ENCODE measurements around the gene ALLC. TPM values are rescaled to one million over a fixed set of nuclear protein-coding genes. Genes with fewer than 3 reads are reported as not detected.

ALLC gene
- total RNA-seq, 3 donors from 2014 or later = not detected

DNA sequence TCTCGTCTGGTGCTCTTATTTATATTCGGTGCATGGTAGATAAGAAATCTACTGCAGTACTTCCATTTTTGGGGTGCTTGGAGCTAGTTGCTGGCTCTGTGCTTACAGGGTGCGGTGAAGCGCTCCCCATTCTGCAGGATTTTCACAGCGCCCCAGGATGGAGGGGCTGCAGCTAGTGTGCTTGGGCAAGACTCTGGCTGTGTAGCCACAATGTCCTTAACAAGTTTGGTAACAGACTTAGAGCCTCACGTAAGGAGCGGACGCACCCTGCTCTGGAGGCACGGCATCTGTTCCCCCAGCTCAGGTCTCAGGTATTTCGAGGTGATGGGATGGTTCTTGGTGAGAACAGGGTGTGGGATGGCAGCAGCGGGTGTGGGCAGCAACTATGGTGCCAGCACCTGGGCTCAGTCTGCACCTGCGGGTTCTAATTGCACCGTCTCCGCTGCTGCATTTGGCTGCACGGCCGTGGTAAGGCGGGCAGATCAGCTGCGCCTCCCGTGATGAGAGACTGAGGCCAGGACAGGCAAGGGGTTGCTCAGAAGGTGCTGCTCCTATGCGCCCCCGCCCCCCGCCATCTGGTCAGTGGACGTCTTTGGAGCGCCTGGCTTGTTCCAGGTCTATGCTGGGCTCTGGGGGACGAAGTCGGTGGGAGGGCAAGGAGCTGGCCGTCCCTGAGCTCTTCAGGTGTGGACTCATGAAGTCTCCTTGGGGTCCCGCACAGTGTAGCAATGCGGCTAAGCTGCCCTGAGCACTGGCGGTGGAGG, 20.1 kb upstream of the ALLC start:
- intact Hi-C loops (cut with DNase I, micrococcal nuclease) = no loop called here
- no peak for DNase-seq

DNA sequence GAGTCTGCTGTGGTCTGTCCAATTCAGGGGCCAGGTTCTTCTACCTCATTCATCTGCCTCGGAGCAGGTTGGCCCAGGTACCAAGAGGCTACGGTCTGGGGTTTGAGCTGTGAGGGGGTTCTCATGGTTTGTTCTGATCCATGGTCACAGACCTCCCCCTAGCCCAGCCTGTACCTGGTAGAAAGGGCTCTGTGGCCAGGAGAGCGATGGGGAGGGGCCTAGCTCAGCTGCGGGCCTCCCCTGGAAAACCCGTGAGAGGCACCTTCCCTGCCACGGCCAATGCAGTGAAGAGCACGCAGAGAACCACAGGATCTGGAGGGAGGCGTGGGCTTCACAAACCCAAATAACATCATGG, 19.6 kb upstream of the ALLC start:
- Histone ChIP-seq H3K4me3 (no peak overlapping the region), H3K9me3 (no peaks in the 10 kb centered on the region), H3K4me1 (ENCODE audit: low read depth) (no peaks in the 10 kb centered on the region), H3K36me3 (ENCODE audit: low read depth) (no peaks in the 10 kb centered on the region)
- intact Hi-C loops (cut with DNase I, micrococcal nuclease) = no loop called here
- DNase-seq = no peak
- TF ChIP-seq, protein P1, sequence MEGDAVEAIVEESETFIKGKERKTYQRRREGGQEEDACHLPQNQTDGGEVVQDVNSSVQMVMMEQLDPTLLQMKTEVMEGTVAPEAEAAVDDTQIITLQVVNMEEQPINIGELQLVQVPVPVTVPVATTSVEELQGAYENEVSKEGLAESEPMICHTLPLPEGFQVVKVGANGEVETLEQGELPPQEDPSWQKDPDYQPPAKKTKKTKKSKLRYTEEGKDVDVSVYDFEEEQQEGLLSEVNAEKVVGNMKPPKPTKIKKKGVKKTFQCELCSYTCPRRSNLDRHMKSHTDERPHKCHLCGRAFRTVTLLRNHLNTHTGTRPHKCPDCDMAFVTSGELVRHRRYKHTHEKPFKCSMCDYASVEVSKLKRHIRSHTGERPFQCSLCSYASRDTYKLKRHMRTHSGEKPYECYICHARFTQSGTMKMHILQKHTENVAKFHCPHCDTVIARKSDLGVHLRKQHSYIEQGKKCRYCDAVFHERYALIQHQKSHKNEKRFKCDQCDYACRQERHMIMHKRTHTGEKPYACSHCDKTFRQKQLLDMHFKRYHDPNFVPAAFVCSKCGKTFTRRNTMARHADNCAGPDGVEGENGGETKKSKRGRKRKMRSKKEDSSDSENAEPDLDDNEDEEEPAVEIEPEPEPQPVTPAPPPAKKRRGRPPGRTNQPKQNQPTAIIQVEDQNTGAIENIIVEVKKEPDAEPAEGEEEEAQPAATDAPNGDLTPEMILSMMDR (IDR thresholded peaks at IDR 0.05) = no peak
- ATAC-seq = no peak

More for the DNA sequence above, 20.1 kb upstream of the ALLC start:
- Histone ChIP-seq H3K9me3 (no peaks in the 10 kb centered on the region), H3K36me3 (ENCODE audit: low read depth) (no peaks in the 10 kb centered on the region), H3K4me3 (no peak overlapping the region), H3K4me1 (ENCODE audit: low read depth) (no peaks in the 10 kb centered on the region)
- no peak for ATAC-seq
- TF ChIP-seq, protein P1 (IDR thresholded peaks at IDR 0.05) = no peak

DNA sequence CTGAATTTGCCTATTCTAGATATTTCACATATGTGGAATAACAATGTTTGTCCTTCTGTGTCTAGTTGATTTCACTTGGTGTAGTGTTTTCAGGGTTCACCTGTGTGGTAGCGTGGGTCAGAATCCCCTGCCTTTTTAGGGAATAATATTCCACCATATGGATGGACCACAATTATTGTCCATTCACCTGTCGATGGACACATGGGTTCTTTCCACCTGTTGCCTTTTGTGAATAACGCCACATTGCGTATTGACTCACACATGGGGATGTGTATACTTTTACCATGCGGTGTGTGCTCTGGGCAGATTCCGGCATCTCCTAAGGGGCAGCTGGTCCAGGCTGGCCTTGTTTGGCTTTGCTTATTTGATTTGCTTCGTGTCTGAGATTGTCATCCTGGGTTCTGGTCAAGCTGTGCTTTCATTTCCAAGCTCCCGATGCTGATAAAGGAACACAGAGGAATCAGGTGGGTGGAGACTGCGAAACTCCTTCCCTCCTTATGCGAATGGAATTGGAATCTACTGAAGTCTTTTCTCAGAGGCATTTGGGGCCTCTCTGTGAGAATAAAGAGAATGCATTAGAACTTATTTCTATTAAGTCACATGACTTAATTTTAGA, 18.9 kb upstream of the ALLC start:
- no peaks in the 10 kb centered on the region for H3K36me3 ChIP-seq (ENCODE audit: low read depth)
- ATAC-seq (no peak), DNase-seq (no peak)
- intact Hi-C loops (cut with DNase I, micrococcal nuclease) = no loop called here
- no peaks in the 10 kb centered on the region for H3K4me1 ChIP-seq (ENCODE audit: low read depth)
- H3K9me3 ChIP-seq = no peaks in the 10 kb centered on the region
- H3K4me3 ChIP-seq = no peak overlapping the region
- TF ChIP-seq, protein P1 (IDR thresholded peaks at IDR 0.05) = no peak

DNA sequence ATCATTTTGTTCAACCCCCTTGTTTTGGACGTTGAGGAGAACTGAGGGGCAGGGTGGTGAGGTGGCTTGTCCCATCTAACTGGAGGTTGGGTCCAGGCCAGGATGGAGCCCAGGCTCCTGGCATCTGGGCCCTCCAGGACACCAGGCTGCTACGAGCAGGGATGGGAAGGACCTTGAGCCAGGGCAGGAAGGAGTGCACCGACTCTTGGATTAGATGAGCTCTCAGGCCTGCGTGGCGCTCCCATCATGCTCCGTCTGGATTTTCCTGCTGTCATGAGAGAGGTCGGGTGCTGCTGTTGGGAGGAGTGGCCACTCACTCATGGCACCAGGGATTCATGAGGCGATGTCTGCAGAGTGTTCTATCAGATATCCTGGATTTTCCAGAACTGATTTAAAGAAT, 18.3 kb upstream of the ALLC start:
- intact Hi-C loops (cut with DNase I, micrococcal nuclease) = no loop called here
- no peak overlapping the region for H3K4me3 ChIP-seq
- H3K36me3 ChIP-seq (ENCODE audit: low read depth) = no peaks in the 10 kb centered on the region
- no peaks in the 10 kb centered on the region for H3K9me3 ChIP-seq
- no peak for ATAC-seq
- no peak for DNase-seq
- H3K4me1 ChIP-seq (ENCODE audit: low read depth) = no peaks in the 10 kb centered on the region
- TF ChIP-seq, protein P1 (IDR thresholded peaks at IDR 0.05) = no peak

DNA sequence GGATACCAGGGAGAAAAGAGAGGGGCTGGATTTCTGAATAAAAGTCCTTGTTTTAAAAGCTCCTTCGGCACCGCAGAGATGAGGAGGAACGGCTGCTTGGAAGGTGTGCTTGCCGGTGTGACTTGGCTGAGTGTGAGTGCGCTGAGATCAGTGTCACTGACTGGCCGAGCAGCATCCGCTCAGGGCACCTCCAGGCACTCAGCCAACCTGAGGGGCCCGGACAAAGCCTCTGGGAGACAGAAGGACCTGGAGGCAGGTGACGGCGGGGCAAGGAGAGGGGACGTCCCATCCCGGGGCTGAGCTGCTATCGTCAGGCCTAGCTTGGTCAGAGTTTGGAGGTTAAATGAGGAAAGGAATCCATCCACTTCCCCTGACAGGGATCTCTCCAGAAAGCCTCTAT, 16.8 kb upstream of the ALLC start:
- Histone ChIP-seq H3K4me1 (ENCODE audit: low read depth) (no peaks in the 10 kb centered on the region), H3K36me3 (ENCODE audit: low read depth) (no peaks in the 10 kb centered on the region), H3K4me3 (no peak overlapping the region), H3K9me3 (no peaks in the 10 kb centered on the region)
- TF ChIP-seq, protein P1 (IDR thresholded peaks at IDR 0.05) = no peak
- DNase-seq = no peak
- intact Hi-C loops (cut with DNase I, micrococcal nuclease) = no loop called here
- no peak for ATAC-seq

Data from mucosa of descending colon (tissue), 3 donors.